ENCODE measurements around the gene KCNJ15. TPM values are rescaled to one million over a fixed set of nuclear protein-coding genes. Genes with fewer than 3 reads are reported as not detected.
"Not testable (repeated sequence)": the region's sequence is repeated elsewhere in the genome, so short reads cannot be mapped to it uniquely, and the experiment has no call there.

The KCNJ15 gene
- total and polyA plus RNA-seq, 2 experiments from 2014 or later, result not detected

- no peak for TF ChIP-seq CTCF (IDR thresholded peaks at IDR 0.05; ENCODE audit: low read depth, low read length)
- DNase-seq (ENCODE audit: low read depth in 1 of 2, low spot score in 1 of 2), result peak in 1 of 2 donors; percentile 93
- H3K4me3 ChIP-seq, result no peak overlapping the region
- H3K4me1 ChIP-seq (ENCODE audit: low read depth), result no peaks in the 10 kb centered on the region
- no peaks in the 10 kb centered on the region for H3K27me3 ChIP-seq
- H3K9me3 ChIP-seq (ENCODE audit: low read depth), result no peaks in the 10 kb centered on the region
- H3K27ac ChIP-seq, result no peak overlapping the region
- H3K36me3 ChIP-seq, result no peaks in the 10 kb centered on the region
These were observed 11.6 kb upstream of the KCNJ15 start for GRCh38 chr21:38244885-38245869.

GRCh38 chr21:38246511-38246910 lies 10.3 kb upstream of the KCNJ15 start:
- no peak for TF ChIP-seq CTCF (IDR thresholded peaks at IDR 0.05; ENCODE audit: low read depth, low read length)
- H3K9me3 ChIP-seq (ENCODE audit: low read depth), result no peaks in the 10 kb centered on the region
- H3K27ac ChIP-seq, result no peak overlapping the region
- H3K4me3 ChIP-seq, result no peak overlapping the region
- H3K36me3 ChIP-seq, result no peaks in the 10 kb centered on the region
- no peak for DNase-seq (ENCODE audit: low read depth in 1 of 2, low spot score in 1 of 2)
- no peaks in the 10 kb centered on the region for H3K4me1 ChIP-seq (ENCODE audit: low read depth)
- H3K27me3 ChIP-seq, result no peaks in the 10 kb centered on the region

GRCh38 chr21:38247054-38247453 lies 9.7 kb upstream of the KCNJ15 start:
- not testable (repeated sequence) for H3K4me3 ChIP-seq; DNase-seq (ENCODE audit: low read depth in 1 of 2, low spot score in 1 of 2); H3K9me3 ChIP-seq (ENCODE audit: low read depth); H3K4me1 ChIP-seq (ENCODE audit: low read depth); H3K27me3 ChIP-seq; H3K27ac ChIP-seq; H3K36me3 ChIP-seq

- H3K4me3 ChIP-seq, result no peak overlapping the region
- H3K9me3 ChIP-seq (ENCODE audit: low read depth), result no peaks in the 10 kb centered on the region
- TF ChIP-seq CTCF (IDR thresholded peaks at IDR 0.05; ENCODE audit: low read depth, low read length), result no peak
- no peaks in the 10 kb centered on the region for H3K27me3 ChIP-seq
- H3K27ac ChIP-seq, result no peak overlapping the region
- no peaks in the 10 kb centered on the region for H3K4me1 ChIP-seq (ENCODE audit: low read depth)
- no peaks in the 10 kb centered on the region for H3K36me3 ChIP-seq
- no peak for DNase-seq (ENCODE audit: low read depth in 1 of 2, low spot score in 1 of 2)
These were observed 8.9 kb upstream of the KCNJ15 start for GRCh38 chr21:38247738-38248510.

GRCh38 chr21:38249256-38249655 lies 7.5 kb upstream of the KCNJ15 start:
- no peaks in the 10 kb centered on the region for H3K9me3 ChIP-seq (ENCODE audit: low read depth)
- H3K36me3 ChIP-seq, result no peaks in the 10 kb centered on the region
- H3K27ac ChIP-seq, result no peak overlapping the region
- H3K27me3 ChIP-seq, result no peaks in the 10 kb centered on the region
- H3K4me1 ChIP-seq (ENCODE audit: low read depth), result no peaks in the 10 kb centered on the region
- H3K4me3 ChIP-seq, result no peak overlapping the region
- no peak for DNase-seq (ENCODE audit: low read depth in 1 of 2, low spot score in 1 of 2)
- no peak for TF ChIP-seq CTCF (IDR thresholded peaks at IDR 0.05; ENCODE audit: low read depth, low read length)
